ENCODE measurements around the gene NXT1. TPM values are rescaled to one million over a fixed set of nuclear protein-coding genes. Genes with fewer than 3 reads are reported as not detected.

NXT1 gene
- polyA plus RNA-seq, 1 of the 3 experiments (the other 2 are of a cell fraction) = 28.2 TPM

- POLR2A ChIA-PET = no interaction called here
These were observed 6.3 kb upstream of the NXT1 start for GRCh38 chr20:23344336-23344735.

More at GRCh38 chr20:23344336-23344735, 6.3 kb upstream of the NXT1 start:
- no peaks in the 10 kb centered on the region for H3K9me2 ChIP-seq
- no peak overlapping the region for H3K9ac ChIP-seq
- no peak overlapping the region for H3K4me3 ChIP-seq (ENCODE audit: low read depth in 2 of 2, low read length in 1 of 2)
- no peak overlapping the region for H3K4me2 ChIP-seq
- H3K36me3 ChIP-seq (replicated peaks in 1 of 2; ENCODE audit: control insufficient read depth in 1 of 2, insufficient read depth in 2 of 2, low read length in 1 of 2) = no peaks in the 10 kb centered on the region
- H3K9me3 ChIP-seq = no peaks in the 10 kb centered on the region
- no peak overlapping the region for H3K27ac ChIP-seq (ENCODE audit: low read depth in 2 of 2, low read length in 1 of 2)
- no peaks in the 10 kb centered on the region for H4K20me1 ChIP-seq (ENCODE audit: insufficient read depth)
- H3K27me3 ChIP-seq (ENCODE audit: insufficient read depth) = peaks cover 31% of the 10 kb centered on the region; the same call in 1 of the 2 replicates
- H3K79me2 ChIP-seq (ENCODE audit: insufficient read depth) = no peaks in the 10 kb centered on the region
- no peak overlapping the region for H2AFZ ChIP-seq (ENCODE audit: low read depth)
- 12% methylated on average over 3 of the region's 5 CpGs for WGBS (ENCODE audit: low lambda C conversion rate)
- peaks cover 3% of the 10 kb centered on the region for H3F3A ChIP-seq (replicated peaks; ENCODE audit: insufficient read depth)
- TF ChIP-seq FOXM1 (IDR thresholded peaks at IDR 0.05; ENCODE audit: low read depth) (no peak), EP300 (IDR thresholded peaks at IDR 0.05; ENCODE audit: borderline replicate concordance in 1 of 2, low read depth in 1 of 2, low read length in 1 of 2) (no peak), ZBTB33 (IDR thresholded peaks at IDR 0.05; ENCODE audit: borderline replicate concordance, low read depth) (no peak), USF1 (IDR thresholded peaks at IDR 0.05; ENCODE audit: borderline replicate concordance, low read depth) (no peak), ELF1 (IDR thresholded peaks at IDR 0.05) (no peak), REST (IDR thresholded peaks at IDR 0.05; ENCODE audit: low read depth, low read length) (no peak), SIN3A (IDR thresholded peaks at IDR 0.05; ENCODE audit: borderline replicate concordance, low read depth, low read length) (no peak), GATA2 (CRISPR knock-in tag; IDR thresholded peaks at IDR 0.05) (no peak), MAX (IDR thresholded peaks at IDR 0.05; ENCODE audit: low read depth) (no peak), RFX5 (IDR thresholded peaks at IDR 0.05; ENCODE audit: low read length) (no peak), TCF12 (IDR thresholded peaks at IDR 0.05) (no peak), POLR2AphosphoS5 (IDR thresholded peaks at IDR 0.05; ENCODE audit: low read depth, low read length) (no peak), GABPA (IDR thresholded peaks at IDR 0.05; ENCODE audit: low read depth) (no peak), IRF3 (IDR thresholded peaks at IDR 0.05; ENCODE audit: low read depth, low read length) (no peak), FOXJ3 (CRISPR knock-in tag; IDR thresholded peaks at IDR 0.05) (no peak), USF2 (IDR thresholded peaks at IDR 0.05; ENCODE audit: borderline replicate concordance, low read depth, low read length) (no peak), TEAD4 (IDR thresholded peaks at IDR 0.05; ENCODE audit: borderline replicate concordance, insufficient read depth) (no peak)
- peaks cover 2 to 3% of the 10 kb centered on the region in 2 experiments; a peak in 2 of 4 replicates for H3K4me1 ChIP-seq (ENCODE audit: control insufficient read depth in 1 of 2, insufficient read depth in 2 of 2, low read depth in 1 of 2, low read length in 1 of 2)
- no peak for DNase-seq
- CTCF ChIA-PET = interaction anchor here (9.0 kb wide), 1 partner anchor 653 kb away, joined by 131 read pairs; no protein-coding TSS in a partner anchor

All from SK-N-SH (cell line).